Panc1 (cell line): ENCODE results near the gene GRHL3. TPM values are rescaled to one million over a fixed set of nuclear protein-coding genes. Genes with fewer than 3 reads are reported as not detected.

ENCODE experiments used
- ATAC-seq: fragments of 200-7000 bp; cut with Tn5 transposase; 2 replicates; pipeline ENCODE4 v1.9.1; 2020; ENCODE audit warnings: mild to moderate bottlenecking, moderate library complexity
- BruUV-seq: library from RNA; stranded (reverse); fragments of 400-500 nt; replicated peaks from 2 replicates; lab custom pipeline; 2021; lab: Mats Ljungman, UMichigan
- CTCF ChIA-PET: fragments of 300-600 bp; sonication (Branson Sonifier 250); formaldehyde crosslinking; loops from one replicate; lab custom pipeline; 2022; ENCODE audit warnings: antibody characterized with exemption; lab: Charles Lee
- POLR2A ChIA-PET: fragments of 300-600 bp; sonication (Branson Sonifier 250); formaldehyde crosslinking; loops from one replicate; lab custom pipeline; 2022; ENCODE audit warnings: antibody characterized with exemption; lab: Charles Lee
- DNase-seq: peaks from one replicate; pipeline ENCODE4 v3.0.0-alpha.2; 2010; ENCODE audit warnings: low read depth, low spot score
- H3K27ac ChIP-seq: 2 replicates; pipeline ENCODE4 v1.5.1; 2011; ENCODE audit warnings: mild to moderate bottlenecking, low read length, inconsistent platforms
- H3K27me3 ChIP-seq: fragments of 200-500 bp; sonication (Bioruptor generic); 2 replicates; pipeline ENCODE4 v1.6.0; 2014; ENCODE audit warnings: low read length, inconsistent platforms; ENCODE audit not compliant: control insufficient read depth, insufficient read depth
- H3K36me3 ChIP-seq: fragments of 200-500 bp; sonication (Bioruptor generic); 2 replicates; pipeline ENCODE4 v1.5.1; 2014; ENCODE audit warnings: inconsistent platforms, mild to moderate bottlenecking, low read length, moderate library complexity; ENCODE audit not compliant: control insufficient read depth, insufficient read depth
- H3K4me1 ChIP-seq: 2 replicates; pipeline ENCODE4 v1.5.1; 2011; ENCODE audit warnings: inconsistent platforms, mild to moderate bottlenecking, low read length, moderate library complexity; ENCODE audit not compliant: control insufficient read depth, insufficient read depth
- H3K4me3 ChIP-seq, 2 experiments: 2 replicates each; pipeline ENCODE4 v1.5.1; 2011 to 2012; ENCODE audit warnings: low read depth in 2 of 2, low read length in 2 of 2, mild to moderate bottlenecking in 2 of 2, inconsistent platforms in 1 of 2, moderate library complexity in 1 of 2
- H3K9me3 ChIP-seq: fragments of 200-500 bp; sonication (Bioruptor generic); 2 replicates; pipeline ENCODE4 v1.5.1; 2014; ENCODE audit warnings: low read depth, mild to moderate bottlenecking, inconsistent platforms, low read length, moderate library complexity; ENCODE audit not compliant: control insufficient read depth, insufficient read depth
- CTCF ChIP-seq: fragments of 450-650 bp; IDR thresholded peaks from 2 replicates; pipeline ENCODE4 v1.5.1; 2017; ENCODE audit warnings: mild to moderate bottlenecking
- POLR2AphosphoS5 ChIP-seq: IDR thresholded peaks from 2 replicates; pipeline ENCODE4 v1.6.1; 2012; ENCODE audit warnings: mild to moderate bottlenecking, low read depth, low read length, moderate library complexity
- REST ChIP-seq, 2 experiments: IDR thresholded peaks; 2 replicates each; pipeline ENCODE4 v1.6.1; 2011 to 2012; ENCODE audit warnings: low read depth in 2 of 2, control low read depth in 1 of 2, low read length in 1 of 2, mild to moderate bottlenecking in 1 of 2, moderate library complexity in 1 of 2; ENCODE audit not compliant: insufficient read depth in 1 of 2
- SIN3A ChIP-seq: IDR thresholded peaks from 2 replicates; pipeline ENCODE4 v1.6.1; 2012; ENCODE audit warnings: low read depth, mild to moderate bottlenecking, low read length, moderate library complexity, borderline replicate concordance; ENCODE audit not compliant: insufficient read depth
- TCF7L2 ChIP-seq: IDR thresholded peaks from 2 replicates; pipeline ENCODE4 v1.6.1; 2011; ENCODE audit warnings: mild to moderate bottlenecking, low read depth, low read length, inconsistent platforms
- in situ Hi-C: cut with HindIII; loops from 2 replicates; pipeline ENCODE4 v1.10.0; 2016; ENCODE audit warnings: low sequenced_read_pairs, low pct_unique_long_range_greater_than_20kb
- intact Hi-C: fragments of 100-400 bp; cut with micrococcal nuclease; formaldehyde crosslinking; loops from one replicate; pipeline ENCODE4 v1.10.0; 2022; ENCODE audit not compliant: unreplicated experiment
- total RNA-seq: library from RNA; stranded (reverse); gene quantifications from one replicate; pipeline ENCODE4 v1.2.1, GENCODE V29; 2021; ENCODE audit not compliant: unreplicated experiment

GRHL3 gene
- total RNA-seq, 1 experiment from 2014 or later = 16.7 TPM

GRCh38 chr1:24309762-24310485, 9.2 kb upstream of the GRHL3 start:
- Histone ChIP-seq H3K9me3 (no peaks in the 10 kb centered on the region), H3K4me1 (no peaks in the 10 kb centered on the region; the same call in 1 of the 2 replicates), H3K27me3 (no peaks in the 10 kb centered on the region), H3K36me3 (no peaks in the 10 kb centered on the region), H3K27ac (peak overlapping the region; percentile 42; the same call in 1 of the 2 replicates), H3K4me3 (no peak overlapping the region)
- ATAC-seq (no peak), DNase-seq (no peak)
- no TSS peak for BruUV-seq
- POLR2A ChIA-PET = no interaction called here
- in situ Hi-C loops (no loop called here), intact Hi-C loops (no loop called here)
- CTCF ChIA-PET = no interaction called here
- no peak for TF ChIP-seq CTCF
- TF ChIP-seq SIN3A = no peak
- TF ChIP-seq REST (IDR thresholded peaks at IDR 0.05; ENCODE audit: insufficient read depth in 1 of 2, low read depth in 2 of 2, low read length in 1 of 2) = no peak
- no peak for TF ChIP-seq POLR2AphosphoS5
- no peak for TF ChIP-seq TCF7L2

GRCh38 chr1:24311234-24311633, 7.9 kb upstream of the GRHL3 start:
- DNase-seq (no peak), ATAC-seq (no peak)
- in situ Hi-C loops = no loop called here
- intact Hi-C loops = no loop called here
- BruUV-seq = no TSS peak
- no peaks in the 10 kb centered on the region for H3K9me3 ChIP-seq
- peaks cover 2% of the 10 kb centered on the region; the same call in 1 of the 2 replicates for H3K4me1 ChIP-seq
- no peak overlapping the region for H3K4me3 ChIP-seq
- H3K27ac ChIP-seq = peak overlapping the region; percentile 25; the same call in 1 of the 2 replicates
- TF ChIP-seq SIN3A (no peak), CTCF (no peak), REST (IDR thresholded peaks at IDR 0.05; ENCODE audit: insufficient read depth in 1 of 2, low read depth in 2 of 2, low read length in 1 of 2) (no peak), TCF7L2 (no peak), POLR2AphosphoS5 (no peak)
- ChIA-PET POLR2A (no interaction called here), CTCF (no interaction called here)
- H3K27me3 ChIP-seq = no peaks in the 10 kb centered on the region
- H3K36me3 ChIP-seq = no peaks in the 10 kb centered on the region
